Panc1 (cell line): ENCODE data around the gene OR10W1.

Experiments used
- CTCF ChIP-seq: fragments of 450-650 bp; IDR thresholded peaks from 2 replicates; pipeline ENCODE4 v1.5.1; 2017; ENCODE audit warnings: mild to moderate bottlenecking
- POLR2AphosphoS5 ChIP-seq: IDR thresholded peaks from 2 replicates; pipeline ENCODE4 v1.6.1; 2012; ENCODE audit warnings: mild to moderate bottlenecking, low read depth, low read length, moderate library complexity
- REST ChIP-seq, 2 experiments: IDR thresholded peaks; 2 replicates each; pipeline ENCODE4 v1.6.1; 2011 to 2012; ENCODE audit warnings: low read depth in 2 of 2, control low read depth in 1 of 2, low read length in 1 of 2, mild to moderate bottlenecking in 1 of 2, moderate library complexity in 1 of 2; ENCODE audit not compliant: insufficient read depth in 1 of 2
- SIN3A ChIP-seq: IDR thresholded peaks from 2 replicates; pipeline ENCODE4 v1.6.1; 2012; ENCODE audit warnings: low read depth, mild to moderate bottlenecking, low read length, moderate library complexity, borderline replicate concordance; ENCODE audit not compliant: insufficient read depth

GRCh38 chr11:58275002-58275401, 6.9 kb upstream of the OR10W1 start:
- TF ChIP-seq CTCF (no peak), REST (IDR thresholded peaks at IDR 0.05; ENCODE audit: insufficient read depth in 1 of 2, low read depth in 2 of 2, low read length in 1 of 2) (no peak), SIN3A (no peak), POLR2AphosphoS5 (no peak)
